ENCODE data around the gene NTN3. TPM values are rescaled to one million over a fixed set of nuclear protein-coding genes. Genes with fewer than 3 reads are reported as not detected.

The NTN3 gene
- total and polyA plus RNA-seq, 2 of the 8 experiments (the other 6 are each of a cell fraction or from before 2014, with no cell fraction given), result 0.30 to 0.34 TPM

GRCh38 chr16:2436110-2436509 is 35.0 kb upstream of the NTN3 start (continued):
- no peak for TF ChIP-seq SRF (IDR thresholded peaks at IDR 0.05; ENCODE audit: low read depth, low read length)
